NCI-H345 treated with DMSO at 0.1 percent for 48 hours (cell line): ENCODE results near the gene ELOB.

Source experiments
- DNase-seq: peaks from one replicate; lab custom pipeline; 2025; ENCODE audit not compliant: unreplicated experiment; lab: John Stamatoyannopoulos, UW

The ELOB gene

DNA sequence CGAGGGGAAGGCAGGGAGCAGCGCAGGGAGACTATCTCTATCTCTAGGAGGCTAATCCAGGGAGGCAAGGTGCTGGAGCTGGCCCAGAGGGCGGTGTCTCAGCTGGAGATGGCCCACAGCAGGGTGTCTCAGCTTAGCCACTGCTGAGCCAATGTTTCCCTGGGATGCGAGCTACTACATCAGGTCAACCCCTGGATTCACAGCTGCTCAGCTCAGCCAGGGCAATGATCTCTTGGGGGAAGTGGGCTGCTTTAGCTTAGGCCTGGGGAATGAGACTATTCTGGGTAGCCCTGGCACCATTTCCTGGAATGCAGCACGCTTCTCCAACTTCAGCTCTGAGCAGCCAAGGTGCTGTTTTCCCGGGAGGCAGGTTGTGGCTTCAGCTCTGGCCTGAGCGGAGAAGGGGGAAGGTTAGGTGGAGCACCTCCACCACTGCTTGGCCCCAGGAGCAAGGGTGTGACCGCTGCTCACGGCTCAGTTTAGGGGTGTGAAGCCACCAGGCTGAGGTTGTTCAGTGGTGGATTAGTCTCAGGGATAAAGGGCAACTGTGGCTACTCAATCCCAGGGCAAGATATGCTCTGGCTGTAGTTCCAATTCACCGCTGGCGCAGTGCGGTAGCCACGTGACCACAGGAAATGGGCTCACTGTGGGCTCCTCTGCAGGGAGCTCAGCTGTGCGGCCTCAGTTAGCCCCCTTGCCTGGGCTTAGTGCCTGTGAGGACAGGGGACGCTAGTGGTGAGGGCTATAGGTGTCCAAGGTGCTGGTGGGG, 34.8 kb upstream of the ELOB start:
- no peak for DNase-seq

DNA sequence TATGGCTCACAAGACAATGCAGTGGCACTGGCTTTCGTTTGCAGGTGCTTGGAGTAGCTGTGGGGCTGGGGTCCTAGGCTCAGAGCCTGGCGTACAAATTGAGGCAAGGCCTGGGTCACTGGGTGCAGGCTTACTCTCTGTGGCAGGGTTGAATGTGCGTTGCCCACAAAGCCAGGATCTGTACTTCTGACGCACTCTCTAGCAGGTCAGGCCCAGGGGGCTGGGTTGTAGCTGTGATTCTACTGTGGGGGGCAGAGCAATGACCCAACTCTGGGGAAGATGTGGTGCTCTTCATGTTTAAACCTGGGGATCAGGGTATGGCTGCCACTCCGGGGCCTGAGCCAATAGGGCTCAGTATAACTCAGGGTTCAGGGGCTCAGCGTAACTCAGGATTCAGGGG, 33.6 kb upstream of the ELOB start:
- DNase-seq = no peak

DNA sequence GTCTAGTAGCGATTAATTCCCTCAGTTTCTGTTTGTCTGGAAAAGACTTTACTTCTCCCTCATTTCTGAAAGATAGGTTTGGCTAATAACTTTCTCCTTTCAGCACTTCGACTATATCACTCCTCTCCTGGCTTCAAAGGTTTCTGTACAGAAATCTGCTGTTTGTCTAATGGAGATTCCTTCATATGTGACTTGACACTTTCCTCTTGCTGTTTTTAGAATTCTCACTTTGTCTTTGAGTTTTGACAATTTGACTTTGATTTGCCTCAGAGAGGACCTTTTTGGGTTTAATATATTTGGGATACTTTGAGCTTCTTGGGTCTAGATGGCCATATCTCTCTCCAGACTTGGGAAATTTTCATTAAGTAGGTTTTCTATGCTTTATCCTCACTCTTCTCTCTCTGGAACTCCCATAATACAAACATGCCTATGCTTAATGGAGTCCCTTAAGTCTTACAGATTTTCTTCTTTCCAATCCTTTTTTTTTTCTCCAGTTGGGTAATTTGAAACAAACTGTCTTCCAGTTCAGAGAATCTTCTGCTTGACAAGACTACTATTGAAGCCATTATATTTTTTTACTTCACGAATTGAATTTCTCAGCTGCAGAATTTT, 32.2 kb upstream of the ELOB start:
- no peak for DNase-seq

DNA sequence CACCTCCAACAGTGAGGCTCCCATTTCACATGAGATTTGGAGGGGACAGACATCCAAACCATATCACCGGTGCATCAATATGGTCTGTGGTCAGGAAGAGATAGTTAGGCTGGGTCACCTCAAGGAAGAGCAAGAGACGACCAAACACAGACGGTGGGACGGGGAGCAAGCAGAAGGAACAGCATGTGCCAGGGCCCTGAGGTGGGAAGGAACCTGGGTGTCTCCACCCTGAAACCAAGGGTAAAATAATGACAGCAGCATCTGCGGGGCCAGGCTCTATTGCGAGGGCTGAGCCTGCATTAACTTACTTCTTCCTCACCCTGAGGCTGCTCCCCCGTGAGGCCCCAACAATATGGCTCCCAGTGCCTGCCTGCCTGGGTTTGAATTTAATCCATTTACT, 31.1 kb upstream of the ELOB start:
- no peak for DNase-seq

DNA sequence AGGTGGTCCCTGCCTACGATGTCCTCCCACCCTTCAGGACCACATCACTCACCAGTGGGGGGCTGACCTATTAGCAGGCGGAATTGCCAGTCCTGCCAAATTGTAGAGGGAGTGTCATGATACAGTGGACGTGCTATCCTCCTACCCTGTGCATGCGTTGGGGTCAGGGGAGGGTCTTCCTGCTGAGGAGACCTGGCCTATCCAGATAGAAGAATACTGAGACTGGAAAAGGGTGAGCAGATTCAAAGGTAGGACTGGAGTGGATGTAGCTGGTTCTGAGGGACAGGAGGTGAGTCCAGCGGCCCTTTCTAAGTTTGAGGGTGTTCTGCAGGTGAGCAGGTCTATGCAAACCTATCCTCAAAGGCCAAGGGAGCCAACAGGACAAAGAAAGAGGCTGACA, 29.2 kb upstream of the ELOB start:
- DNase-seq = no peak

DNA sequence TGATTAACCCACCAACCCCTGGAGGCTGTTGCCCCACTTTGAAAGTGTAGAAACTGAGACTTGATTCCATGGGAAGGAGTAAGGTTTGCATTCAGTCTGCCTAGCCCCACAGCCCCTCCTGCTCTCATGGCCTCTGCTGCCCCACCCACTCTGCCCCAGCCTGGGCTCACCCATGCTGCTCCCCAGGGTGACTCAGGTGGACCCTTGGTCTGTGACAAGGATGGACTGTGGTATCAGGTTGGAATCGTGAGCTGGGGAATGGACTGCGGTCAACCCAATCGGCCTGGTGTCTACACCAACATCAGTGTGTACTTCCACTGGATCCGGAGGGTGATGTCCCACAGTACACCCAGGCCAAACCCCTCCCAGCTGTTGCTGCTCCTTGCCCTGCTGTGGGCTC, 27.6 kb upstream of the ELOB start:
- DNase-seq = no peak

DNA sequence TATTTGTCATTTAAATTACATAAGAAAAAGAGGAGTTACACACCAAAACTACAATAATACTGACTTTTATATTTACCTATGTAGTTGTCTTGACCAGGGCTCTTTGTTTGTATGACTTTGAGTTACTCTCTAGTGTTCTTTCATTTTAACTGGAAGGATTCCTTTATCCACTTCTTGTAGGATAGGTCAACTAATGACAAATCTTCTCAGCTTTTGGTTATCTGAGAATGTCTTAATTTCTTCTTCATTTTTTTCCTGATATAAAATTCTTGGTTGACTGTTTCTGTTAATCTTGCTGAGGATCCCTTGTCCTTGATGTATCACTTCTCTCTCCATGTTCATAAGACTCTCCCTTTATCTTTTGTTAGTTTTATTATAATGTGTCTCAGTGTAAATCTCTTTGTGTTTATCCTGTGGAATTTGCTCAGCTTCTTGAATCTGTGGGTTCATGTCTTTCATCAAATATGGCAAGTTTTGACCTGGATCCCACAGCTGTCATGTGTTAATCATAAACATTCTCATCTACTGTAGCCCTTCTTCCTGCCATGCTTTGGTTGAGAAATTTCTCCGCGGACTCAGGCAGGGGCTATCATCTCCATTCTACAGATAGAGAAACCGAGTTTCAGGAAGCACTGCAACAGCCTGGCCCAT, 26.6 kb upstream of the ELOB start:
- no peak for DNase-seq

DNA sequence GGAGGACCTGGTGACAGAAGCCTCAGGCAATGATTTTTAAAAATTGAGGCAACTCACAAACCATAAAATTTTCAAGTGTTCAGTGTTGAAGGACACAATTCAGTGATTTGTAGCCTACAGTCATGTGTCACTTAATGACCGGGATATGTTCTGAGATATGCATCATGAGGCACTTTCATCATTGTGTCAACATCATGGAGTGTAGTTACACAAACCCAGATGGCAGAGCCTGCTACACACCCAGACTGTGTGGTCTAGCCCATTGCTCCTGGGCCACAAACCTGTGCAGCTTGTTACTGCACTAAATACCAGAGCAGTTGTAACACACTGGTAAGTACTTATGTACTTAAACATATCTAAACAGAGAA, 22.8 kb upstream of the ELOB start:
- no peak for DNase-seq

DNA sequence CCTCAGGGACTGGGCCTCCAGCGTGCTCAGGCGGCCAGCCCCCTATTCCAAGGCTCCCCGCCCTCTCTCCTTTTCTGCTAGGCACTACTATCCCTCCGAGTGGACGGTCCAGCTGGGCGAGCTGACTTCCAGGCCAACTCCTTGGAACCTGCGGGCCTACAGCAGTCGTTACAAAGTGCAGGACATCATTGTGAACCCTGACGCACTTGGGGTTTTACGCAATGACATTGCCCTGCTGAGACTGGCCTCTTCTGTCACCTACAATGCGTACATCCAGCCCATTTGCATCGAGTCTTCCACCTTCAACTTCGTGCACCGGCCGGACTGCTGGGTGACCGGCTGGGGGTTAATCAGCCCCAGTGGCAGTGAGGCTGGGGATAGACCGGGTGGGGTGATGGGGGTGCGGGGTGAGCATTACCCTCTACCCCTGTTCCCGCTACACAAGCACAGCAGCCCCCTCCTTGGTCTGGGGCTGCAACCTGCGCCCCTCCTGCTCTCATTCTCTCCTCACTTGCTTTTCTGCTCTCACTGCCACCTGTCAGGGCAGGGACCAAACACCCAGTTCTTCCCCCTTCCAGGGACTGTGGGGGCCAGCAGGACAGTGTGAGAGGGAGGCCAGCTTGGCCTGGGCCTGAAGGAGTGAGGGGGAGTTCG, 22.3 kb upstream of the ELOB start:
- DNase-seq = no peak

DNA sequence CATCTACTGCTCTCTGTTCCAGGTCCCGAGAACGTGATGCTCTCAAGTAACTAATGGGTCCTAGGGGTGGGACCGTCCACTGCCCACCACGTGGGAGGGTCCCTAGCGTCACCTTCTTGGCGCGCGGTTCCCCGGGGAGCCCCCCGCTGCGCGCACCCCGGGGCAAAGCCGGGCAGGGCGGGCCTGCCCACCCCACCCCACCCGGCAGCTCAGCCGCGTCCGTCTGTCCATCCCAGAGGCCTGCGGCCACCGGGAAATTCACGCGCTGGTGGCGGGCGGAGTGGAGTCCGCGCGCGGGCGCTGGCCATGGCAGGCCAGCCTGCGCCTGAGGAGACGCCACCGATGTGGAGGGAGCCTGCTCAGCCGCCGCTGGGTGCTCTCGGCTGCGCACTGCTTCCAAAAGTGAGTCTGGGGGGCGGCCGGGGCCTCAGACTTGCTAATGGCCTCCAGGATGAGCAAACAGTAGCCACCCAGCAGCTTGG, 21.7 kb upstream of the ELOB start:
- no peak for DNase-seq

DNA sequence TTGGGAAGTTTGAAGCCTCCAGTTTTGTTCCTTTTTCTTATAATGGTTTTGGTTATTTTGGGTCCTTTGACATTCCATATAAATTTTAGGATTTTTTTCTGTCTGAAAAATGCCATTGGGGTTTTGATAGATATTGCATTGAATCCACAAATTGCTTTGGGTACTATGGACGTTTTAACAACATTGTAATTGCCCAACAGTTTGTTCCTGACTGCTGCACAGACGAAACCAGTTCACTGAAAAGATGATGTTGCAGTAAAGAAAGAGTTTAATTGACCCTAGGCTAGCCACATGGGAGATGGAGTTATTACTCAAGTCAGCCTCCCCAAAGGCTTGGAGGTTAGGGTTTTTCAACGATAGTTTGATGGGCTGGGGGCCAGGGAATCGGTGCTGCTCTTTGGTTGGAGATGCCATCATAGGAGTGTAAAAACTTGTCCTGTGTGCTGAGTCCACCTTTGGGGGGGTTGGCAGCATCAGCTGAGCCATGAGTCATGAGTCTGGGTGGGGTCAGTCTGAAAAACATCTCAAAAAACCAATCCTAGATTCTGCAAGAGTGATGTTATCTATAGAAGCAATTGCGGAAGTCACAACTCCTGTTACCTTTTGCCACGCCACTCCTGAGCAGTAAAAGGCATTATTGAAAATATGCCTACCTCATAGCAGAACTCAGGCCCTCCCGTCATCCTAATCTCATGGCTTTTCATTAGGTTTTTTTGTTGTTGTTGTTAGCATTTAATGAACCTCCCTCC, 18.5 kb upstream of the ELOB start:
- no peak for DNase-seq

DNA sequence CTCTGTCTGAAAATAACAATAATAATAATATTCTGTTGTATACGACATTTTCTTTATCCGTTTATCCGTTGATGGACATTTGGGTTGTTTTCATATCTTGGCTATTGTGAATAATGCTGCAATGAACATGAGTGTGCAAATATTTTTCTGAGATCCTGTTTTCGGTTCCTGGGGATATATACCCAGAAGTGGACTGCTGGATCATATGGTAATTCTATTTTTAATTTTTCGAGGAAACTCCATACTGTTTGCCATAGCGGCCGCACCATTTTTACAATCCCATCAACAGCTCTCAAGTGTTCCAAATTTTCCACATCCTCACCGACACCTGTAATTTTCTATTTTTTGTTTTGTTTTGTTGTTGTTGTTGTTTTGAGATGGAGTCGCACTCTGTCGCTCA, 15.9 kb upstream of the ELOB start:
- DNase-seq = no peak

DNA sequence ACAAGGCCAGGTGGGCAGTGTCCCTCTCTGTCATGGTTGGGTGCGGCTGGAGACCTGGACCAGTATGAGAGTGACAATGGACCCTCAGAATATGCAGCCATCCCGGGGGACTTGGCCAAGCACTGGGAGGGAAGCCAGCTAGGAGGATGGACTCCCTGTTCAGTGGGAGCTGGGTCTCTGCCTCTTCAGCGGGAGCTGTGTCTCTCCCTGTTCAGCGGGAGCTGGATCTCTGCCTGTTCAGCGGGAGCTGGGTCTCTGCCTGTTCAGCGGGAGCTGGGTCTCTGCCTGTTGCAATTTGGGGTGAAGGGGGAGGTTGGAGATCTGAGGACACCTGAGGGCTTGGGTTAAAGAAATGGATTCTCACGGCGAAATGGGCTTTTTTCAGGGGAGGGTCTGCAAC, 14.1 kb upstream of the ELOB start:
- no peak for DNase-seq

DNA sequence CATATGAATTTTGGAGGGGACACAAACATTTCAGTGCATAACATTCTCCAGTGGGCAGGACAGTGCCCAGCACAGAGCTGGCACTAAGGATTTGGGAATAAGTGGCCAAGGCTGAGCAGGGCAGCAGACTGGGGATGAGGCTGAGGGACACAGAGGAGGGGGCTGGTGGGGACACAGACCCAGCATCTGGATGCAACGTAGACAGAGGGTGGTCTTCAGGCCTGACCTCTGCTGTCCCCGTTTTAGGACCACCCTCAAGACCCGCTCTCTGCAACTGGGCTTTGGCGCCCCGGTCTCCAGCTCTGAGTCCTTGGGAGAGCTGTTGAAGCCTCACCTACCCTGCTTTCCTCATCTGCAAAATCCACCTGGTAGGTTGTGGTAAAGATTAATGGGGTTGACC, 13.6 kb upstream of the ELOB start:
- no peak for DNase-seq

DNA sequence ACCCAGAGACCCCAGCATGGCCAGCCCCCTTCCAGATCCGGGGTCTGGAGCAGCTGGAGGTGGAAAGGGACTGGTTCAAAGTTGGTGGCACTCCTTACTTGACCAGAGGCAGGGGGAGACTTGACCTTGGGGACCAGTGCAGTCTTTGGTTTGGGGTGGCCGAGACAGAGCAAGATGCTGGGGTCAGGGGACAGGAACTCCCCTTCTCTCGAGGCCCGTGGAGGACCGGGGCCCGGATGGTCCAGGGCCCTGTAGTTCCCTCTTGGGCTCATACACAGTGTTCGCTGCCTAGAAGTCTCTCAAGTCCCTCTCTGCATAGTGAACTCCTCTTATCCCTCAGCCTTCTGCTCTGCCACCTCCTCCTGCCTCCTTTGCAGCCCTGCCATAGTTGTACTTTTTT, 10.9 kb upstream of the ELOB start:
- no peak for DNase-seq

DNA sequence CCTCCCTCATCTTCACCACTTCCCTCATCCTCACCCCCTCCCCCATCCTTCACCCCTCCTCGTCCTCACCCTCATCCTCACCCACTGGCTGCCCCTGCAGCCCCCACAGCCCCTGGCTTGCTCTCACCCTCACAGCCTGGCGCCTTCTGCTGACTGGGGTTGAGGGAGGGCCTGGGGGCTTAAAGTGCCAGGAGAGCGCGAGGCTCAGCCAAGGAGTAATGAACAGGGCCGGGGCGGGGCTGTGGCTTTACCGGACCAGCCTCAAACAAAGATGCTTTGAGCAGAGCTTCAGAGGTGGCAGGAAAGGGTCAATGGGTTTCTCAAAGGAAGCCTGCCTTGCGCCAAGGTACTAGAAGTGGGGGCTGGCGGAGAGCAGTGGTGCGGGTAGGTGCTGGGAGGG, 10.3 kb upstream of the ELOB start, which contains the start of gene PRSS33:
Gene PRSS33, minus strand, starts transcription at position 155 of the 400 bp plus-strand sequence. CDS start 1,013 bp downstream, outside the sequence.
- DNase-seq = no peak

DNA sequence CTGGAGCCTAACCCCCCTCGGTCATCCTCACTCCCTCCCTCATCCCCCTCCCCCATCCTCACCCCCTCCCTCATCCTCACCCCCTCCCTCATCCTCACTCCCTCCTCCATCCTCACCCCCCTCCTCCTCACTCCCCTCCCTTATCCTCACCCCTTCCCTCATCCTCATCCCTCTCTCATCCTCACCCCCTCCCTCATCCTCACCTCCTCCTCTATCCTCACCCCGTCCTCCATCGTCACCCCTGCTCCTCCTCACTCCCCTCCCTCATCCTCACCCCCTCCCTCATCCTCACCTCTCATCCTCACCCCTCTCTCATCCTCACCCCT, 9.7 kb upstream of the ELOB start:
- DNase-seq = no peak

DNA sequence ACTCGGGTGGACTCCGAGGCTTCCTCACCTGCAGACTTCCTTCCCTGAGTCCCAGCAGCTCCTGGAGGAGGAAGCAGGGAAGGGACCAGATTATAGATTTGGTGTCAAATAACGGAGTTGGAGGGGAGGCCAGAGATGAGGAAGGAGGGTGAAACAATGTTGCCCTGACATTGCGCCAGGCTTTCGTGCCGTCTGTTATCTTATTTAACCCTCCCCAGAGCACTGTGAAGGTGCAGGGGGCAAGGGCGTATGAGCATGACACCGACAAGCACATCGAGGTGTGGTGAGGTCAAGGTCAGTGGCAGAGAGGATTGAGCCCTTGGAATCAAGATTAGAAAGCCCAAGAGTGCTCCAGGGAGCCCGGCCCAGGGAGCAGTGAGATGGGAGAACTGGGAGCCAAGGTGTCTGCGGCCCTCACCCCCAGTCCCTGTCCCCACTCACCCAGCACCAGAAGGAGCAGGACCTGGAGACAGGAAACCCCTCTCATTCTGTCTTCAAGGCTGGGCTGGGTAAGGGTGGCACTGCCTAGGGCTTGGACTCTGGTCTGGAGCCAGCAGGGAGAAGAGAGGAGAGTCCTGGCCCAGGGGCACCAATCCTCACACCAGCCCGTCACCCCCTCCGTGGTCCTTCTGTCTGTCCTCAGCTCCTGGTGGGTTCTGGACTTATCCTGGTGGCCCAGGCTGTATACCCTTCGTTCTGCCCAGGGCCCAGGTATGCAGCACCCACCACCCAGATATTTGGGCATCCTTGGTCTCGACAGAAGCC, 9.2 kb upstream of the ELOB start:
- no peak for DNase-seq

DNA sequence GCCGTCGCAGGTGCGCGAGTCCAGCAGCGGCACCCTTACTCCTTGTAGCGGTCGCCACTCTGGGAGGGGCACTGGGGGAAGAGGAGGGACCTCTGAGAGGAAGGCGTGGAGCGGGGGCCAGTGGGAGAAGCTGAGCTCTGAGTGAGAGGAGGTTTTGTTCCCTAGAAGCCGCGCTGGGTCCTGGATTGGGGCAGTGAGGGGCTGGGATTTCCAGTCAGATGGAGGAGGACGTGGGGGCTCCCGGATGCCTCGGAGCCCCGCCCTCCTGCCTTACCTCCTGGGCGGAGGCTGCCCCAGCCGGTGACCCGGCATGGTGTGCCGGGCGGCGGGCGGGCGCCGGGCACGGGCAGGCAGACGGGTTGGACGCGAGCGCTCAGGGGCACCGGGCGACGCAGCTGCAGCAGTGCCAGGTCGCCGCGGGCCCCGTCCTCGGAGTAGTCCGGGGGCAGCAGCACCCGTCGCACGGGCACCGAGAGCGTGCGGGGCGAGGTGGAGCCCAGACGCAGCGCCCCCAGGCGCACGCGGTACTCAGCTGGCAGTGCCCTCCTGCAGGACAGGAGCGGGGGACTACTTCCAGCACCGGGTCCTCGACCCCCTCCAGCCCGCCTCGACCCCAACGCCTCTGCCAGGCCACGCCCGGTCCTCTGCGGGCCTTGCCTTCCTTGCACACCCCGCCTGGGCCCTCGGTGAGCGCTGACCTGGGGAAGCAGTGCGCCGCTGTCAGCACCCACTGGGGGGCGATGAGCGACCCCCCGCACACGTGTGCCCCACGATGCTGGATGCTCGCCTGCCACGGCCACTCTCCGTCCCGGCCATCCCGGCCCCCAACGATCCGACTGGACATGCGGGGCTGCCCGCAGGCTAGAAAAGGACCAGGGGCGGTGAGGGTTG, 8.3 kb upstream of the ELOB start:
- no peak for DNase-seq
